ENCODE measurements around the gene IDI1.

Gene IDI1

DNA sequence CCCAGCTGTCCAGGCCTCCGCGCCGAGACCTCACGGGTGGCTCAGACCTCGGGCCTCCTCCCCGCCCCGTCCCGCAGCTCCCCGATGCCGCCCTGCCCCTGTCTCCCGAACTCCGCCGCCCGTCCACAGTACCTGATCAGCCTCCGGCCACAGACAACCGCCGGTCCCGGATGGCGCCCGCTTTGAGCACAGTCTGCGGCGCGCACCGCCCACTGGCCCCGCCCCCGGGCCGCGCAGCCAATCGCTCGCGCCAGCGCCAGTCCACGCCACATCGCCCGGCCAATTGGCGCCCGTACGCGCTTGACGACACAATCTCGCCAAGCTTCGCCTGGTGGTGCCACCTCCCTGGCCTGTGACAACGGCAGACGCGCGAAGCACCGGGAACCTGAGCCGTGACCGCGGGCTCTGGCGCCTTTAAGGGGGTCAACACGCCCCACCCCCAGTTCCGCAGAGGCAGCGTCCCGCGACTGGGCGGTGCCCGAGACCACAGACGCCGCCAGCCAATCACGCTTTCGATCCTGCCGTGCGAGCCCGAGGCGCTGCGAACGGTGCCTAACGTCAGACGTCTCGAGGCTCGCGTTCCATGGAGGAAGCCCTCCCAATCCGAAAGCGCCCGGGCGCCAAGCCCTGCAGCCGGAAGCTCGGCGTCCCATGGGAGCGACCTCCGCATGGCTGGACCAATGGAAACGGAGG is at the start of gene IDI1:
TSS of gene IDI1 (minus strand) at position 388 of the 693 bp plus-strand sequence. CDS start at position 272, 116 bp downstream.
- in situ Hi-C loops (cut with HindIII; ENCODE audit: low sequenced_read_pairs) = no loop called here
- peak within 1 kb of the TSS; percentile 80 for H3K4me3 ChIP-seq (ENCODE audit: low read depth, low read length)
- peak; percentile 99 for DNase-seq (ENCODE audit: low read depth, low spot score)
- TF ChIP-seq CTCF (IDR thresholded peaks at IDR 0.05; ENCODE audit: low read depth, low read length) = no peak

- no peak for TF ChIP-seq CTCF (IDR thresholded peaks at IDR 0.05; ENCODE audit: low read depth, low read length)
- no peak for DNase-seq (ENCODE audit: low read depth, low spot score)
- H3K4me3 ChIP-seq (ENCODE audit: low read depth, low read length) = no peak overlapping the region
- in situ Hi-C loops (cut with HindIII; ENCODE audit: low sequenced_read_pairs) = no loop called here
Observed at GRCh38 chr10:1097436-1097835, 48.5 kb upstream of the IDI1 start.

GRCh38 chr10:1096287-1096889 is 47.5 kb upstream of the IDI1 start:
- no peak for DNase-seq (ENCODE audit: low read depth, low spot score)
- no peak for TF ChIP-seq CTCF (IDR thresholded peaks at IDR 0.05; ENCODE audit: low read depth, low read length)
- no peak overlapping the region for H3K4me3 ChIP-seq (ENCODE audit: low read depth, low read length)
- in situ Hi-C loops (cut with HindIII; ENCODE audit: low sequenced_read_pairs) = no loop called here

- no peak for DNase-seq (ENCODE audit: low read depth, low spot score)
- TF ChIP-seq CTCF (IDR thresholded peaks at IDR 0.05; ENCODE audit: low read depth, low read length) = no peak
- in situ Hi-C loops (cut with HindIII; ENCODE audit: low sequenced_read_pairs) = no loop called here
- no peak overlapping the region for H3K4me3 ChIP-seq (ENCODE audit: low read depth, low read length)
Observed at GRCh38 chr10:1095498-1095897, 46.6 kb upstream of the IDI1 start.

DNA sequence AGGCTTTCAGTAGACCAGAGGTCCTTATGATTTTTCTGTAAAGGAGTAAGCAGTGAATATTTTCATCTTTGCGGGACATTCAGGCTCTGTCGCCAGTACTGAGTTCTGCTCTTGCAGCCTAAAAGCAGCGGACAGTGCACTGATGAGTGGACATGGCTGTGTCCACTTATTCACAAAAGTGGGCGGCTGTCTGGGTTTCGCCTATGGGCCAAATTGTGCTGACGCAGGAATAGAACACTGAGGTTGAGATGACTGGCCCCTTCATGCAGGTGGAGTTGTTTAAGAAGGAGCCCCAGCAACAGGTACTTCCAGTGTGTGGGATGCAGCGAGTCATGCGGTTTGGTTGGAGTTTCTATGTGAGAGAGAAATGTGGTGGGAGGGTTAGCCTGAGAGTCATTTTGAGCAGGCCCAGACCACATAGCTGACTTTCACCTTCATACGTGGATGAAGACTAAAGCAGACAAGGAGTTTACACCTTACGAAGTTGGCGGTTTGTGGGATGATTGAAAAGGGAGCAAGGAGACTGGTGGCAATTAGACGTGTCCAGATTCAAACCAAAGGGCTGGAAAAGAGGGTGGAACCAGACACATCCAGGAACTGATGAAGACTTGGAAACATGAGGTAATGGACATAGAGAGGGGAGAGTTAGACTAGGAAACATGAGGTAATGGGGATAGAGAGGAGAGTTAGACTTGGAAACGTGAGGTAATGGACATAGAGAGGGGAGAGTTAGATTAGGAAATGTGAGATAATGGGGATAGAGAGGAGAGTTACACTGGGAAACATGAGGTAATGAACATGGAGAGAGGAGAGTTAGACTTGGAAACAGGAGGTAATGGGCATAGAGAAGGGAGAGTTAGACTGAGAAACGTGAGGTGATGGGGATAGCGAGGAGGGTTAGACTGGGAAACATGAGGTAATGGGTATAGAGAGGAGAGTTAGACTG is 45.5 kb upstream of the IDI1 start:
- no peak overlapping the region for H3K4me3 ChIP-seq (ENCODE audit: low read depth, low read length)
- no peak for DNase-seq (ENCODE audit: low read depth, low spot score)
- TF ChIP-seq CTCF (IDR thresholded peaks at IDR 0.05; ENCODE audit: low read depth, low read length) = no peak
- in situ Hi-C loops (cut with HindIII; ENCODE audit: low sequenced_read_pairs) = no loop called here

DNA sequence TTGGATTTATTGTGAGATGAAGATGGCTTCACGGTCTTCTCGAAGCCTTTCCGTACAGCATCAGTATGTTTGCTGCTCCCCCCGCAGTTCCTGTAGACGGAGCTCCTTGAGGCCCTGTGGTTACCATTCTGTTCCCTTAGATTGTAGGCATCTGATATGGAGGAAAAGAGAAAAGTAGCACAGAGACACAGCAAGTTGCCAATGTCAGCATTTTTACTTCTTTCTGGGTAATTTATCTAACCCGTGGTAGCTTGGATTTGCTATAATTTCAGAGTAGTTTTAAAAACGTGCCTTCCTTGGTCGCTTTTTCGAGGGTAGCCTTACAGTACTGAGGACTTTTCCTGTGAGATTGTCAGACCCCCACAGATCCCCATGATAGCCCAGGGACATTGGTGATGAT is 44.8 kb upstream of the IDI1 start:
- DNase-seq (ENCODE audit: low read depth, low spot score) = no peak
- no peak for TF ChIP-seq CTCF (IDR thresholded peaks at IDR 0.05; ENCODE audit: low read depth, low read length)
- H3K4me3 ChIP-seq (ENCODE audit: low read depth, low read length) = no peak overlapping the region
- in situ Hi-C loops (cut with HindIII; ENCODE audit: low sequenced_read_pairs) = no loop called here
